ENCODE measurements around the gene CCL15. TPM values are rescaled to one million over a fixed set of nuclear protein-coding genes. Genes with fewer than 3 reads are reported as not detected.

Gene CCL15
- total and polyA plus RNA-seq, 2 of the 13 experiments (the other 11 are each of a cell fraction or from before 2014, with no cell fraction given), result 29.2 to 45.9 TPM

GRCh38 chr17:36016555-36016954, 15.2 kb upstream of the CCL15 start:
- intact Hi-C loops (cut with micrococcal nuclease; ENCODE audit: unreplicated experiment) (no loop called here), in situ Hi-C loops (cut with HindIII; ENCODE audit: extremely low pct_ligation_motif_present, low pct_unique_long_range_greater_than_20kb) (no loop called here)
- FAIRE-seq, result no peak
- WGBS (ENCODE audit: low lambda C conversion rate), result 68% methylated on average over 2 of the region's 2 CpGs
- DNase-seq (ENCODE audit: low spot score), result no peak
- no peak overlapping the region for H2AFZ ChIP-seq (ENCODE audit: low read length)
- H3K4me1 ChIP-seq (ENCODE audit: insufficient read depth, low read length), result peaks cover 8% of the 10 kb centered on the region; the same call in 1 of the 2 replicates
- H3K27me3 ChIP-seq (ENCODE audit: control insufficient read depth in 1 of 2, insufficient read depth in 2 of 2, low read length in 2 of 2), result no peaks in the 10 kb centered on the region; a peak in 1 of 5 replicates
- no peak overlapping the region for H3K4me2 ChIP-seq (ENCODE audit: low read depth, low read length)
- no peaks in the 10 kb centered on the region for H4K20me1 ChIP-seq (ENCODE audit: insufficient read depth, low read length)
- POLR2A ChIA-PET, result no interaction called here
- no peaks in the 10 kb centered on the region for H3K9me3 ChIP-seq (ENCODE audit: low read length)
- ATAC-seq, result no peak
- H3K36me3 ChIP-seq (replicated peaks in 1 of 2; ENCODE audit: control insufficient read depth in 1 of 2, insufficient read depth in 2 of 2, low read length in 2 of 2), result no peaks in the 10 kb centered on the region
- H3K9ac ChIP-seq (ENCODE audit: insufficient read depth, low read depth, low read length), result no peak overlapping the region
- CTCF ChIA-PET (ENCODE audit: low intra/inter-chr PET ratio, low total read pairs), result no interaction called here
- no TSS peak for BruUV-seq (replicated peaks)
- H3K79me2 ChIP-seq (ENCODE audit: insufficient read depth, low read length), result no peaks in the 10 kb centered on the region
- no peak overlapping the region for H3K4me3 ChIP-seq (replicated peaks in 1 of 3; ENCODE audit: insufficient read depth in 1 of 3, low read depth in 2 of 3, low read length in 3 of 3)
- H3K27ac ChIP-seq (ENCODE audit: extremely low read length, insufficient read depth, low read length), result no peak overlapping the region
- TF ChIP-seq KDM3A (CRISPR knock-in tag; IDR thresholded peaks at IDR 0.05; ENCODE audit: low read depth), result no peak
- no peak for TF ChIP-seq REST (IDR thresholded peaks at IDR 0.05; ENCODE audit: borderline replicate concordance in 1 of 2, low read depth in 1 of 2, low read length in 2 of 2)
- no peak for TF ChIP-seq ZSCAN20 (CRISPR knock-in tag; IDR thresholded peaks at IDR 0.05; ENCODE audit: borderline replicate concordance)
- no peak for TF ChIP-seq ZFP36 (IDR thresholded peaks at IDR 0.05; ENCODE audit: borderline replicate concordance, low read depth, low read length, partially characterized antibody)
- no peak for TF ChIP-seq REXO4 (CRISPR knock-in tag; IDR thresholded peaks at IDR 0.05; ENCODE audit: borderline replicate concordance)
- no peak for TF ChIP-seq YY1 (IDR thresholded peaks at IDR 0.05; ENCODE audit: insufficient read depth, insufficient replicate concordance, low read depth, low read length)
- TF ChIP-seq ELF1 (CRISPR knock-in tag; IDR thresholded peaks at IDR 0.05), result no peak
- TF ChIP-seq POLR2AphosphoS2 (IDR thresholded peaks at IDR 0.05; ENCODE audit: low read depth, low read length), result no peak
- TF ChIP-seq, protein P1, sequence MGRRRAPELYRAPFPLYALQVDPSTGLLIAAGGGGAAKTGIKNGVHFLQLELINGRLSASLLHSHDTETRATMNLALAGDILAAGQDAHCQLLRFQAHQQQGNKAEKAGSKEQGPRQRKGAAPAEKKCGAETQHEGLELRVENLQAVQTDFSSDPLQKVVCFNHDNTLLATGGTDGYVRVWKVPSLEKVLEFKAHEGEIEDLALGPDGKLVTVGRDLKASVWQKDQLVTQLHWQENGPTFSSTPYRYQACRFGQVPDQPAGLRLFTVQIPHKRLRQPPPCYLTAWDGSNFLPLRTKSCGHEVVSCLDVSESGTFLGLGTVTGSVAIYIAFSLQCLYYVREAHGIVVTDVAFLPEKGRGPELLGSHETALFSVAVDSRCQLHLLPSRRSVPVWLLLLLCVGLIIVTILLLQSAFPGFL (CRISPR knock-in tag; IDR thresholded peaks at IDR 0.05), result no peak
- no peak for TF ChIP-seq KLF16 (CRISPR knock-in tag; IDR thresholded peaks at IDR 0.05)
- no peak for TF ChIP-seq NR2F2 (IDR thresholded peaks at IDR 0.05; ENCODE audit: borderline replicate concordance, low read depth)
- TF ChIP-seq ZNF225 (CRISPR knock-in tag; IDR thresholded peaks at IDR 0.05), result no peak
- no peak for TF ChIP-seq AHR (CRISPR knock-in tag; IDR thresholded peaks at IDR 0.05)
- no peak for TF ChIP-seq WIZ (CRISPR knock-in tag; IDR thresholded peaks at IDR 0.05)
- no peak for TF ChIP-seq MTA3 (CRISPR knock-in tag; IDR thresholded peaks at IDR 0.05)
- no peak for TF ChIP-seq TGIF2 (CRISPR knock-in tag; IDR thresholded peaks at IDR 0.05)
- TF ChIP-seq, protein P2, sequence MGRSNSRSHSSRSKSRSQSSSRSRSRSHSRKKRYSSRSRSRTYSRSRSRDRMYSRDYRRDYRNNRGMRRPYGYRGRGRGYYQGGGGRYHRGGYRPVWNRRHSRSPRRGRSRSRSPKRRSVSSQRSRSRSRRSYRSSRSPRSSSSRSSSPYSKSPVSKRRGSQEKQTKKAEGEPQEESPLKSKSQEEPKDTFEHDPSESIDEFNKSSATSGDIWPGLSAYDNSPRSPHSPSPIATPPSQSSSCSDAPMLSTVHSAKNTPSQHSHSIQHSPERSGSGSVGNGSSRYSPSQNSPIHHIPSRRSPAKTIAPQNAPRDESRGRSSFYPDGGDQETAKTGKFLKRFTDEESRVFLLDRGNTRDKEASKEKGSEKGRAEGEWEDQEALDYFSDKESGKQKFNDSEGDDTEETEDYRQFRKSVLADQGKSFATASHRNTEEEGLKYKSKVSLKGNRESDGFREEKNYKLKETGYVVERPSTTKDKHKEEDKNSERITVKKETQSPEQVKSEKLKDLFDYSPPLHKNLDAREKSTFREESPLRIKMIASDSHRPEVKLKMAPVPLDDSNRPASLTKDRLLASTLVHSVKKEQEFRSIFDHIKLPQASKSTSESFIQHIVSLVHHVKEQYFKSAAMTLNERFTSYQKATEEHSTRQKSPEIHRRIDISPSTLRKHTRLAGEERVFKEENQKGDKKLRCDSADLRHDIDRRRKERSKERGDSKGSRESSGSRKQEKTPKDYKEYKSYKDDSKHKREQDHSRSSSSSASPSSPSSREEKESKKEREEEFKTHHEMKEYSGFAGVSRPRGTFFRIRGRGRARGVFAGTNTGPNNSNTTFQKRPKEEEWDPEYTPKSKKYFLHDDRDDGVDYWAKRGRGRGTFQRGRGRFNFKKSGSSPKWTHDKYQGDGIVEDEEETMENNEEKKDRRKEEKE (IDR thresholded peaks at IDR 0.05), result no peak
- no peak for TF ChIP-seq ZNF230 (CRISPR knock-in tag; IDR thresholded peaks at IDR 0.05)
